GM21515 (cell line): Measurements from ENCODE around the gene SLC4A4.
A peak's percentile ranks its signal among the peaks of the same experiment; 100 is the strongest.

Source experiments
- ATAC-seq: cut with Tn5 transposase; IDR thresholded peaks from one replicate; pipeline ENCODE4 v1.9.1; 2021; ENCODE audit not compliant: unreplicated experiment

SLC4A4 gene

GRCh38 chr4:71587995-71588394 is 249.2 kb downstream of the SLC4A4 start:
- no peak for ATAC-seq

- no peak for ATAC-seq
Observed at GRCh38 chr4:71592793-71593192, 254.0 kb downstream of the SLC4A4 start.

GRCh38 chr4:71593311-71593710 is 254.5 kb downstream of the SLC4A4 start:
- no peak for ATAC-seq

GRCh38 chr4:71595576-71596108 is 256.8 kb downstream of the SLC4A4 start:
- no peak for ATAC-seq

GRCh38 chr4:71599578-71599977 is 260.8 kb downstream of the SLC4A4 start:
- ATAC-seq: no peak

GRCh38 chr4:71602289-71602900 is 263.6 kb downstream of the SLC4A4 start:
- no peak for ATAC-seq

GRCh38 chr4:71604785-71605184 is 266.0 kb downstream of the SLC4A4 start:
- peak; percentile 99 for ATAC-seq

GRCh38 chr4:71607109-71607508 is 268.3 kb downstream of the SLC4A4 start:
- ATAC-seq: no peak

- no peak for ATAC-seq
Observed at GRCh38 chr4:71607780-71608677, 269.2 kb downstream of the SLC4A4 start.

- ATAC-seq: no peak
Observed at GRCh38 chr4:71608678-71609071, 269.9 kb downstream of the SLC4A4 start.

- no peak for ATAC-seq
Observed at GRCh38 chr4:71609167-71609566, 270.3 kb downstream of the SLC4A4 start.

GRCh38 chr4:71609651-71610050 is 270.8 kb downstream of the SLC4A4 start:
- no peak for ATAC-seq

GRCh38 chr4:71614621-71615020 is 275.8 kb downstream of the SLC4A4 start:
- no peak for ATAC-seq

- ATAC-seq: no peak
Observed at GRCh38 chr4:71616168-71616811, 277.5 kb downstream of the SLC4A4 start.
